HG03066 (cell line): ENCODE measurements around the gene RAP1GAP.

Source experiments
- ATAC-seq: cut with Tn5 transposase; IDR thresholded peaks from one replicate; pipeline ENCODE4 v1.9.1; 2021; ENCODE audit warnings: low read depth; ENCODE audit not compliant: unreplicated experiment

RAP1GAP gene

DNA sequence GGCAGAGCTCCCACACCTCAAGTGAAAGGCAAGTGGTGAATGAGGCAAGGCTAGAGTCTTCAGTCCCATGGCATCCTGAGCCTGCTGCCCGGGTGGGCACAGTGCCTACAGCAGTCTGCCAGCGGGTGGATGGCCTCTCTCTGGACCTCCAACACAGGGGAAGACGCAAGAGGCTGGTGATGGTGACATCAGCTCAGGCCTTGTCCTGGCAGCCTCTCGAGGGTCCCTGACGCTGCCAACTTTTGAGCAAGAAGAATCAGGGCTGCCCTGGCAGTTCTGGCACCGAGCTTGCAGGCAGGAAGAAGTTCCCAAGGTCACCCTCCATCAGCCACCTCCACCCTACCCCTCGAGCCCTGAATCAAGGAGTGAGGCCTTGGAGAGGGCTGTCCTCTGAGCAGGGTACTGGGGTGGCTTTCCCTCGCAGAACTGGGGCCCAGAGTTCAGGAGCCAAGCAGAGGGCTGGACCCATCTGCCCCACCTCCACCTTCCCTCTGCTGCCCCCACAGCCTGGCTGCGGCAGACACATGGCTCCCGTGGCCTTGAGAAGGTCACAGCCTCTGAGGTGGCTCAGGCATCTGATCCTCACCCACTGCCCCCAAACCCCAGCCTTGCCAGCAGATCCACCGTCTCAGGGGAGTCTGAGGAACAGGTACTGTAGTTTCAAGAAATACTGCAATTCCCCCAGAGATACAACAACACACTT is 5.8 kb downstream of the RAP1GAP start:
- no peak for ATAC-seq

DNA sequence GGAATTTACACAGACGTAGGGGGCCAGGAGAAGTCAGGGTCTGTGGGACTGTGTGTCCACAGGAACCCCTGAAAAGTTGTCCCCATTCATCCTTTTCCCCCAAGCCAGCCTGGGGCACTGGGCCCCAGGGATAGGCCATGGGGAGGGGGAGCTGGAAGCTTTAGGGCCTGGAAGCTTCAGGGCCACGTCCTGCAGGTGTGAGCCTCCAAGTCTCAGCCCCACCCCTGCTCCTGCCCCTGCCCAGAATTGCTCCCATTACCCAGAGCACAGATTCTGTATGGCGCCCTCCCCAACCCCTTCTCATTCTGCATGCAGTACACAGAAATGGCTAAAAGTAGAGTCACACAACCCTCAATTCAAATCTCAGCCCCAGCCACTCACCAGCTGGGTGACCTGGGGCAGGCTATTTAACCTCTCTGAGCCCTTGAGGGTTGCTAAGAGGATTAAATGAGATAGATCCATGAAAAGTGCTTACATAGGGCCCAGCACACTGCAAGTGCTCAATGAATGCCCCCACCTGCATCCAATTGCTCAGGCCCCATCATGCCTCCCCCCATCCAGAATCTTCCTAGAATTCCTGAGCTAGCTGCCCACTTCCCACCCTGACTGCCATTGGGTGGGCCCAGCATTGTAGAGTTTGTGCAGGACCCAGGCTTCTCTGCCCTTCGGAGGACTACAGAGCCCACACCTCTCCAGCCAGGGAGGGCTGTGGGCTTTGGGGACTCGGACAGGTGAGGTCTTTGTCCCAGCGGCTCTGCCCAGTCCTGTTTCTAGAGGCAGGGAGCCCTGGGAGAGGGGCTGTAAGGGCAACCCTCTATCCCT is 6.5 kb downstream of the RAP1GAP start:
- ATAC-seq = no peak

DNA sequence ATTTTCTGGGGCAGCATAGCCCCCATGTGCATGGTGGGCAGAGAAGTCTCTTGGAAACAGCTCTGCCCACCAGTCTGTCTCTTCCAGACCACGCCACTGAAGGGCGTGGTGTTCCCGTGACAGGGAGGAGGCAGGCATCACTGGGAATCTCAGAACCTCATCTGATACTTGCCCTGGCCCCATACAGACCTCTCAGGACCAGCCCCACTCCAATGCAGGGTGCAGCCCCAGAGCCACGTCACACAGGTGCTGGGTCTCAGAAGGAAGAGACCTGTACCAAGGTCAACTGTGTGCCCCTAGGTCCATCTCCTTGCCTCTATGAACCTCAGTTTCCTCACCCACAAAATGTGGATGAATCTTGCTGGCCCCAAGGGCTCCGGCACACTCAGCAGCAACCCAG is 7.3 kb downstream of the RAP1GAP start:
- no peak for ATAC-seq

DNA sequence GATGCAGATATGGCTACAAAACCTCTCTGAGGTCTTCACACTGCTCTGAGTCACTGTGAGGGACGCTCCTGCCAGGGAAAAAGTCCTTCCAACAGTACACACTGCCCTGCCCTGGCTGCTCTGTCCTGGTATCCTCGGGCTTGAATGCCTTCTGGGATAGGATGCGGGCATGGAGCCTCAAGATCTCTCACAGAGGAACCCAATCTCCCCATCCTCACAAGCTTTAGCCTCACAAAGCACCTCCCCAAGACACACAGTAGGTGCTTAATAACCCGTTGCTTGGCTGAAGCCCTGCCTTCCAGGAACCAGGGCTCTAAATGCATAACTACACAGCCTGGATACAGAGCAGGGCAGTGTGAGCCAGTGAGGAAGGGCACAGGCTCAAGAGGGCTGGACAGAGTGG is 9.2 kb downstream of the RAP1GAP start:
- no peak for ATAC-seq

DNA sequence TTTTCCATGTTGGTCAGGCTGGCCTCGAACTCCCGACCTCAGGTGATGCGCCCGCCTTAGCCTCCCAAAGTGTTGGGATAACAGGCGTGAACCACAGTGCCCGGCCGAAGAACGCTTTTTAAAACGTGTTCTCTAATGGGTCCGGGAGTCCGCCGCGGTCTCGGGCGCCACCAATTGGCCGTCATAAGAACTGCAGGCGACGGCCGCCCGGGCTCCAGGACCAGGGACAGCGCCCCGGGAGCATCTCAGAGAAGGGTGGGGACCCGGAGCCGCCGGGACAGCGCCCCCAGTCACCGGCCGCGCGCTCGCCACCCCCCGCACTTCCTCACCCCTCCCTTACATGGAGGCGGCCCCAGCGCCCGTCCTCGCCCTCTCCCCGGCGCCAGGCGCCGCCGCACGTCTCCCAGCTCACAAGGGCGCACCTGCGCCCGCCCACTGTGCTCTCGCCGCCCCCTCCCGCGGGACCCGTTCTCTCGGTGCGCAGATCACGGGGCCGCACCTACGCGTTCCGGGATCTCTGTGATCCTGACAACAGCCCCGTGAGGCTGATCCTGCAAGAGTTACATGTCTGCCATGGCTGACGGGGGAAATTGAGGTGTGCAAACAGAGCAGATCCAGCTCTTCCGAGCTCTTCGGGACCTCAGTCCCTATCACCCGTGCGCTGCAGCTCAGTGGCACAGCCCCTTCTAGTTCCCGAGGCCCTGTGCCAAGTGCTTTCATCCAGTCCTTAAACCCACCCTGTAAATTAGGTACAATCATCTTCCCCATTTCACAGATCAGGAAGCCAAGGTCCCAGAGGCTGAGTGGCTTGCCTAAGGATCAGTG is 9.8 kb downstream of the RAP1GAP start:
- no peak for ATAC-seq

DNA sequence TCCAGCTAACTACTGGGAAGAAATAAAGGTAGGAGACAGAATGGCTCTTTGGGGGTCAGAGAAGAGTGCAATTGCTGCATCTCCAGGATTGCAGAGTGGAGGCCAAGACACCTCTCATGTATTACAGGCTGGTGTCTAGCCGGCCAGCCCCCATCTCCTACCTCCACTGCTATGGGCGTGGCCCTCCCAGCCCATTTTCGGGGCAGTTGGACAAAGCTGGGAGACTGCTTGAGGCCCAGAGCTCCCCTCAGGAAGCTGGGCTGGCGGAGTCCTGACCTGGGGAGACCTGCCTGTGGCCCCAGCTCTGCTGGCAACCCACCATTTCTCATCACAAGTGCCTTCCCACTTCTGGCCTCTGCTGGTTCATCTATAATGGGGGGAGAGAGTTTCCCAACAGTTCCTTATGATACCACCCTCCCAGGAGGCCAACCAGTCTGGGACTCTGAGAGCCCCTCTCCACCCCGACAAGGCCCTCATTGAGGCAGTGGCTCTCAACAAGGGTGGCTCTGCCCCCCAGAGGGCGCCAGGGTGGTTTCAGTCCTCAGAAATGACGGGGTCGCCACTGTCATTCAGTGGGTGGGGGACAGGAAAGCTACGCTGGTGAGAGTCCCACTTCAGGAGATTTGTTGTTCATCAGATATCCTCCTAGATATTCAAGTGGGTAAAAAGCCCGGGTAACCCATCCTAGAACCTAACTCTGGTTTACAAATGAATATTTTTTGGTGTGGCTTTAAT is 11.5 kb downstream of the RAP1GAP start:
- ATAC-seq = no peak

DNA sequence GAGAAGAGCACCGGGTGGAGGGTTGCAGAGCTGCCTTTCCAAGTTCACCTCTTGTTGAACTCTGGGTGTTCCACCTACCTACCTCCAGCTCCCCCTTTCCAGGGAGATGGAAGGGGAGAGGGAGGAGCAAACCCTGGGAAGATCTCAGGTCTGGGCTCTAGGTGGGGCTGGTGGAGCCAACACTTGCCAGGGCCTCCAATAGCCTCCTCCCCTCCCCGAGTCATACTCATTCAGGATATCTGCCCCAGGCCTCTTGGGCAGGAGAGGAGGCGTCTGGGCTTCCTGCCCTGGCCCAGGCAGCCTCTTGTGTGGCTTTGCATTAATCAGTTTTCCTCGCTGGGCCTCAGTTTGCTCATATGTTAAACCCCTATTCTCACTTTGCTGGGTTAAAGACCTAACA is 13.4 kb downstream of the RAP1GAP start:
- no peak for ATAC-seq

DNA sequence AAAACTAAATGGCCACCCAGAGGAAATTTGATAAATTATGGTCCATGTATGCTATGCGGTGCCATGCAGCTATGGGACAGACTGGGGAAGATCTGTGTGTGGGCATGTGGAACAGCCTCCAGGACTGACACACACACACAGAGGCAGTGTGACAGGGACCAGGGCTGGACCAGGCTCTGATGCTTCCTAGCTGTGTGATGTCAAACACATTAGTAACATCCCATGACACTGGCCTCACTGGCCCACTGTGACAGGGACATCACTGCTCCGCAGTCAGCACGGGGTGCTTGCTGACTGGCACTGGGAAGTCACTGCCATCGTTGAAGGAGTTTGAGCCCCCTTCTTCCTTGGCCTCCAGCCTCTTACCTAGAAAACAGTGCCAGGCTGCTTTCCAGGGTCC is 13.9 kb downstream of the RAP1GAP start:
- ATAC-seq = no peak

DNA sequence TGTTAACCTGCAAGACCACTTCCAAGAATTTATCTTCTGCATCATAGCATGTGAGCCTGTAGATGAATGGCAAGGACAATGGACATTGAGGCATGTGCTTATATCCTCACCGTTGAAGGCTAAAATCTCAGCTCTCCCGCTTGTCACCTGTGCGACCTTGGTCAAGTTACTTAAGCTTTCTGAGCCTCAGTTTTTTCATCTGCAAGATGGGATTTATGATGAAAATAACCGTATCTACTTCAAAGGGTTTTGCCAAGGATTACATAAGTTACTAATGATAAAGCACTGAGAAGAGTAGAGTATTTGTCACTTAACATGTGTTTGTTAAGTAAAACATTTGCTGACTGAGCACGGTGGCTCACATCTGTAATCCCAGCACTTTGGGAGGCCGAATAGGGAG is 14.9 kb downstream of the RAP1GAP start:
- ATAC-seq = no peak

DNA sequence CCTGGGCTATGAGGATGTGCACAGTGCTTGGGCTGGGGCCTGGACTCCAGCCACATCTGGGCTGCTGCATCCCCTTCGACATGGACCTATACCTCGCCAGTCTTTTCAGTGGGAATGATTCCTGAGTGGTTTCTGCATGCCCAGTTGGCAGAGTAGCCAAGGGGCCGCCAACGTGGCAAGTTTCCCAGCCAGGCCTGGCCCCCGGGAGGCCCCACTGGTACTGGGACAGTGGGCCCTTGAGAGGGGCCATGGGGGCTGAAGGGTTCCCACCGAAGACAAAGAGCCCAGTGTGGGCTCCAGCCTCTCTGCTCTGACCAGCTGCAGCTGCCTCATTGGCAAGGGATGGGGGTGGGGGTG is 15.4 kb downstream of the RAP1GAP start:
- ATAC-seq = no peak

DNA sequence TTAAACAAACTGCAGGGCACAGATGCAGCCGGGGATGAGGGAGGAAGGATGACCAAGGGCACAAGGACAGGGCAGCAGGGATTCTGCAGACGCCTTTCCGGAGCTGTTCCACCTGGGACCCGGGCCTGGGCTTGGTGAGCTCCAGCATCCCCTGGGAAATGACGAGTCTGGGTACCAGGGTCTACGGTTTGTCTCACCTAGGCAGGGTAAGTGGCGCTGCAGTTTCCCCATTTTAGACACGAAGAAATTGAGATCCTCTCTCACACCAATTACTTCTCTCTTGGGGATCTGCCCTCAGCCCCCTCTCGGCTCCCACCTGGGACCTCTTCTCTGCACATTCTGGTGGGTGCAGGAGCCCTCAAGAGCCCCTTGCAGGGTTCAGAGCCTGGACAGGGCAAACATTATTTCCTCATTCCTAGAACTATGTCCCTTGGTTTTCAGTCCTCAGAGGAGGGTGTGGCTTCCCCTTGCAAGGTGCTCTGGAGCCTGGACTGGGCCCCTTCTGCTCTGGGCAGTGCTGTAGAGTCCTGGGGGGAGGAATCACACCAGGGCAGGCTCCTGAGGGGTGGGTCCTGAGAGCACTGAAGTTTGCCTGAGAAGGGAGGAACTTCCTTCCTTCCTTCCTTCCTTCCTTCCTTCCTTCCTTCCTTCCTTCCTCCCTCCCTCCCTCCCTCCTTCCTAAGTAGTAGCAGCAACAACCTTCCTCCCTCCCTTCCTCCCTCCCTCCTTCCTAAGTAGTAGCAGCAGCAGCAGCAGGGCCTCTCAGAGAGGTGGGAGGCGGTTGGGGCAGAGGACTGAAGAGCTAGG is 16.0 kb downstream of the RAP1GAP start:
- no peak for ATAC-seq

DNA sequence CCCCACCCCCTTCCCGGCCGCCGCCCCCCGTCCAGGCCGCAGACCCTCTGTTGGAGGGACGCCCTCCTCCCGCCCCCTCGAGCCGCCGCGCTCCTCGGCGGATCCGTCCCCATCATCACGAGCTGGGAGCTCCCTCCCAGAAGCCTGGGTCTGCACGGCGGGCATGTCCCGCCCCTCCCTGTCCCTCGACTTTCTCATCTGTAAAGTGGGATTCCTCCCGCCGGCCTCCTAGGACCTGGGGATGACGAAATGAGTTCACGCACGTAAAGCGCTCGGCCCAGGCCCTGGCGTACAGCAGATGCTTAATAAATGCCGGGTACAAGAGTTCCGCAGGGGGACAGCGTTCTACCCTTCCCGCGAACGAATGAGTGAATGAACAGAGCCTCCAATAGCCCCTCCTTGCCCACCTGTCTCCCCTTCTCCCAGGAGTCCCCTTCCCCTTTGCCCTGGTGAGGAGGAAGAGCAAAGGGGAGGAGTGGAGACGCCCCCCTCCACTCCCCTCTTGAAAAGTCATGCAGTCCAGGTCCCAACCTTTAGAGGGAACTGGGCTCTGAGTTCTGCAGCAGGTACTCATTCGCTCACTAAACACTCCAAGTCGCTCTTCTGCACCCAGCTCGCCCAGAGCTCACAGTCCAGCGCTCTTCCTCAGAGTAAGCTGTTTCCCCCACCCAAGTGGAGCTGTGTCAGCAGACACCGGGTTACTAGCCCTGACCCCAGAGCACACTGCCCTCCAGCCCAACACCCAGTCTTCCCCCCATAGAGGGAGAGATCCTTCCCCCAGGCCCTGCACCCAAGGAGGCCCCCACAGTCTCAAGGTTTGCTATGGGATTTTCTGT is 16.8 kb downstream of the RAP1GAP start:
- no peak for ATAC-seq

DNA sequence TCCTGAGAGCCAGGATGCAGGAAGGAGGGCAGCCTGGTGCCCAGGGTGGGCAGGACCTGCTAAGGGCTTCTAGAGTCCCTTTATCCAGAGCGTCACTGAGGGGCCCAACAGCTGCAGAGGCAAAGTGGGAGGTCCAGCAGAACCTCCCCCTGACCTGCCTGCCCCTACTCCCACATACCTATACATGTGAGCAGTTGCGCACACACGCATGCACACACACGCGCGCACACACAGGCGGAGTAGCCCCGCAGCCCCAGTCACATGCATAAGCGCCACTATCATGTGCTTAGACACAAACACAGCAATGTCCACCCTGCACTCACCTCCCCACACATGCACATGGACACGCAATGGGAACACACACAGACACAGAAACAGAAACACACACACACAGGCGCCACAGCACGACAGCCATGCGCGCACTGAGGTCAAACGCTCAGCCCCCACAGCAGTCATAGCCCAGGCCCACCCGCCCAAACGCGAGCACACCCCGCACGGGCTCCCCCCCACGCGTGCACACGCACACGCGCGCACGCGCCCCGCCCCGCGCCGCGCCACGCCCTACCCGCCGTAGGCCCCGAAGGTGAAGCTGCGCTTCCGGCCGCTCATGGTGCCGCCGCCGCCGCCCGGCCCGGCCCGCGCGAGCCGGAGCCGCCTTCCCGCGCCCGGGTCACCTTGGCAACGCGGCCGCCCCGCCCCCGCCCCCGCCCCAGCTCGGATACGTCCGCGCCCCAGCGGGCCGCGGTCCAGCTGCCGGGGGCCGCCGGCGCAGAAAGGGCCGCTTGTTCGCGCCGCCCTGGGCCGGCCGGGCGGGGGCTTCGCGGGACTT is 17.7 kb downstream of the RAP1GAP start:
- no peak for ATAC-seq

DNA sequence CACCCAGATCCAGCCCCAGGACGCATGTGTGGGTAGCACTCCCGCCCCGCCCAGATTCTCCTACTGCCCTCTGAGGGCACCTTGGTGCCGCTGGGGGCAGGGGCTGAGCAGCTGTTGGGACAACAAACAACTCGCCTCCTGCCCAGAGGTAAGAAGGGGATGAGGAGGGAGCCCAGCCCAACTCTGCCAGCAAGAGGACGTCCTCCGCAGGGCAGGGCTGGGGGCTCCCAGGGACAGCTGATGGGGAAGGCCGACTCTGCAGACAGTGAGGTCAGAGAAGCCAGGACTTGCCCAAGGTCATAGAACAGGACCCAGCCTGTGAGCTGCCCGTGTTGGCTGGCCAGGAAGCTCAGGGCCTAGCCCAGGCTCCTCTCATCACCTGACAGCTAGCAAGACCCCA is 18.8 kb downstream of the RAP1GAP start:
- ATAC-seq = no peak

DNA sequence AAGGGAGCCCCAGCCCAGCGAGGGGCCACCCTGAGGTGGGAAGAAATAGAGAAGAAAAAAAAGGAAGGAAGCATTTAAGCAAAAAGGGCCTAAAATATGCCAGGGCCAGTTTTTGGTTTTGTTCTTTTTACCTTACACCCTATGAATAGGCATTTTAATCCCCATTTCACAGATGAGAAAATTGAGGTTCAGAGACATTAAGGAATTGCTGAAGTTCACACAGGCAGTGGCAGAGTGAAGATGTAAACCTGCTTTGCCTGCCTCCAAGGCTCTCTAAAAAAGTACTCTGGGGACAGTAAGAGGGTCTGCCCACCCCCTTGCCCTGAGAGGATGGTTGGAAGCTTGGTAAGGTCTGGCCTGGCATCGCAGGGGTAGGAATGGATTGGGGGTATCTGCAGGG is 19.8 kb downstream of the RAP1GAP start:
- ATAC-seq = no peak

DNA sequence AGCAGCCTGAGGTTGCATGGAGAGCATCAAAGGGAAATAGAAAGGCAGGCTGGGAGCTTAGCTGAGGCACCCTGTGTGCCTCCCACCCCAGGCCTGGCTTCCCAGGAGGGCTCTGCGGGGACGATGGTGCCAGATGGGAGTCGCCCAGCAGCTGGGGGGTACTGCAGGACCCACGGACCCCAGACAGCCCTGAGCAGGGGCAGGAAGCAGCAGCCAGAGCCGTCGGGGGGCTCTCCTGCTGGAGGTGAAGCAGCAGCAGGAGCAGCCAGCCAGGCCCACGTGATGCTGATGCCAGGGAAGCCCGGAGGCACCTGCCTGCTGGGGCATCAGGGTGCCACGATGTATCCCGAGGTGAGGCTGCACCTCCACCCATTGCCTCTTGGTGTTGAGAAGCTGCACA is 20.4 kb downstream of the RAP1GAP start:
- no peak for ATAC-seq

DNA sequence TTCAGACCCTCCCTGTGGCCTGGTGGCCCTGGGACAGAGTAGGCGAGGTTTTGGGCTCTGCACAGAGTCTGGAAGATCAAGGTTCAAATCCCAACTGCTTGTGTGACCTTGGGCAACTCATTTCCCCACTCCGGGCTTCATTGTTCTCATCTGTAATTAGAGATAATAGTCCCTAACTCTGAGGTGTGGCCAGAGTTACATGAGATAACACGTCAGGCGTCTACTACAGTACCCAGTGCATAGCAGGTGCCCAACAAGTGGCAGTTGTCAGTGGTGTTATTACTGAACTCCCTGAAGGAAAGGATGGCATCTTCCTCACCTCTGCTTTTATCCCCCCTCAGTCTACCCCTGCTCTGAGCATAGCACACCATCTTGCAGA is 20.8 kb downstream of the RAP1GAP start:
- ATAC-seq = no peak
